Measurements from ENCODE around the gene TBCK. TPM values are rescaled to one million over a fixed set of nuclear protein-coding genes. Genes with fewer than 3 reads are reported as not detected.

TBCK gene
- total and polyA plus RNA-seq, 9 of the 15 experiments (the other 6 are each of a cell fraction or from before 2014, with no cell fraction given) = 5.3 to 26.6 (median 16.2) TPM

GRCh38 chr4:106126062-106126461 lies 189.9 kb downstream of the TBCK start:
- POLR2A ChIA-PET = no interaction called here
- no peaks in the 10 kb centered on the region for H4K20me1 ChIP-seq (replicated peaks; ENCODE audit: control insufficient read depth, insufficient read depth, low read length)
- no peaks in the 10 kb centered on the region for H3K4me1 ChIP-seq (replicated peaks in 1 of 2; ENCODE audit: control insufficient read depth in 2 of 2, insufficient read depth in 2 of 2, low read length in 2 of 2)
- no peaks in the 10 kb centered on the region for H3K9me1 ChIP-seq (ENCODE audit: control insufficient read depth, insufficient read depth, low read length)
- intact Hi-C loops (cut with micrococcal nuclease) (no loop called here), in situ Hi-C loops (cut with MboI) (no loop called here)
- no peak overlapping the region for H3K4me2 ChIP-seq (ENCODE audit: insufficient read depth, low read length)
- no peaks in the 10 kb centered on the region for H3K79me2 ChIP-seq (ENCODE audit: control insufficient read depth, insufficient read depth, low read length)
- no peak for DNase-seq (ENCODE audit: extremely low read depth in 1 of 4, low spot score in 3 of 4)
- H3K27ac ChIP-seq (ENCODE audit: extremely low read depth, low read depth, low read length) = no peak overlapping the region
- H3K9me3 ChIP-seq (replicated peaks; ENCODE audit: control insufficient read depth, insufficient read depth, low read depth, low read length) = no peaks in the 10 kb centered on the region
- WGBS (ENCODE audit: insufficient coverage, low coverage, missing lambda C conversion rate) = 77% methylated on average over 2 of the region's 2 CpGs
- H3K4me3 ChIP-seq = no peak overlapping the region
- H3K9ac ChIP-seq (ENCODE audit: insufficient read depth in 1 of 2, low read depth in 2 of 2, low read length in 2 of 2) = no peak overlapping the region
- FAIRE-seq = no peak
- H3K27me3 ChIP-seq (ENCODE audit: control insufficient read depth in 2 of 2, insufficient read depth in 2 of 2, low read length in 2 of 2) = no peaks in the 10 kb centered on the region
- ATAC-seq = no peak
- H2AFZ ChIP-seq (ENCODE audit: low read depth, low read length) = no peak overlapping the region
- no peaks in the 10 kb centered on the region for H3K36me3 ChIP-seq (ENCODE audit: control insufficient read depth, insufficient read depth, low read length)
- CTCF ChIA-PET (ENCODE audit: low intra/inter-chr PET ratio) = no interaction called here
- BruUV-seq (replicated peaks) = no TSS peak
- TF ChIP-seq RCOR1 (IDR thresholded peaks at IDR 0.05; ENCODE audit: borderline replicate concordance in 1 of 2, low read depth in 2 of 2, low read length in 2 of 2) = no peak
- TF ChIP-seq NONO (IDR thresholded peaks at IDR 0.05; ENCODE audit: low read depth in 2 of 2, low read length in 1 of 2) = no peak
- TF ChIP-seq ARID4B (CRISPR knock-in tag; IDR thresholded peaks at IDR 0.05) = no peak
- TF ChIP-seq, protein P1, sequence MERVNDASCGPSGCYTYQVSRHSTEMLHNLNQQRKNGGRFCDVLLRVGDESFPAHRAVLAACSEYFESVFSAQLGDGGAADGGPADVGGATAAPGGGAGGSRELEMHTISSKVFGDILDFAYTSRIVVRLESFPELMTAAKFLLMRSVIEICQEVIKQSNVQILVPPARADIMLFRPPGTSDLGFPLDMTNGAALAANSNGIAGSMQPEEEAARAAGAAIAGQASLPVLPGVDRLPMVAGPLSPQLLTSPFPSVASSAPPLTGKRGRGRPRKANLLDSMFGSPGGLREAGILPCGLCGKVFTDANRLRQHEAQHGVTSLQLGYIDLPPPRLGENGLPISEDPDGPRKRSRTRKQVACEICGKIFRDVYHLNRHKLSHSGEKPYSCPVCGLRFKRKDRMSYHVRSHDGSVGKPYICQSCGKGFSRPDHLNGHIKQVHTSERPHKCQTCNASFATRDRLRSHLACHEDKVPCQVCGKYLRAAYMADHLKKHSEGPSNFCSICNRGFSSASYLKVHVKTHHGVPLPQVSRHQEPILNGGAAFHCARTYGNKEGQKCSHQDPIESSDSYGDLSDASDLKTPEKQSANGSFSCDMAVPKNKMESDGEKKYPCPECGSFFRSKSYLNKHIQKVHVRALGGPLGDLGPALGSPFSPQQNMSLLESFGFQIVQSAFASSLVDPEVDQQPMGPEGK (CRISPR knock-in tag; IDR thresholded peaks at IDR 0.05; ENCODE audit: borderline replicate concordance) = no peak
- no peak for TF ChIP-seq ZFX (CRISPR knock-in tag; IDR thresholded peaks at IDR 0.05)

All from K562 (cell line).